Liver (tissue), 9 donors: ENCODE data around the gene CENPT. TPM values are rescaled to one million over a fixed set of nuclear protein-coding genes. Genes with fewer than 3 reads are reported as not detected.
"Not testable (repeated sequence)": the region's sequence is repeated elsewhere in the genome, so short reads cannot be mapped to it uniquely, and the experiment has no call there.

ENCODE experiments used
- DNase-seq: peaks from one replicate; pipeline ENCODE4 v3.0.0-alpha.2; 2017; ENCODE audit warnings: low spot score
- H3K27ac ChIP-seq, 2 donors: one replicate each; pipeline ENCODE4 v1.7.0; 2013; ENCODE audit warnings: inconsistent platforms in 2 of 2, low read length in 2 of 2, control low read depth in 1 of 2, low read depth in 1 of 2, mild to moderate bottlenecking in 1 of 2
- H3K27me3 ChIP-seq, 4 donors: one replicate each; pipeline versions ENCODE4 v1.6.1 to v1.7.0; 2013; ENCODE audit warnings: low read length in 3 of 4, inconsistent platforms in 1 of 4, mild to moderate bottlenecking in 1 of 4, moderate library complexity in 1 of 4; ENCODE audit not compliant: control insufficient read depth in 4 of 4, insufficient read depth in 4 of 4
- H3K36me3 ChIP-seq, 4 donors: one replicate each; pipeline versions ENCODE4 v1.6.1 to v1.7.0; 2013; ENCODE audit warnings: low read length in 3 of 4, mild to moderate bottlenecking in 3 of 4, low read depth in 1 of 4, moderate library complexity in 1 of 4; ENCODE audit not compliant: control insufficient read depth in 4 of 4, insufficient read depth in 3 of 4
- H3K4me1 ChIP-seq, 4 donors: one replicate each; pipeline versions ENCODE4 v1.6.1 to v1.7.0; 2013; ENCODE audit warnings: low read length in 3 of 4, mild to moderate bottlenecking in 3 of 4, moderate library complexity in 1 of 4; ENCODE audit not compliant: control insufficient read depth in 4 of 4, insufficient read depth in 4 of 4
- H3K4me3 ChIP-seq, 3 donors: one replicate each; pipeline versions ENCODE4 v1.6.1 to v1.7.0; 2013; ENCODE audit warnings: low read length in 3 of 3, control low read depth in 1 of 3, low read depth in 1 of 3, mild to moderate bottlenecking in 1 of 3
- H3K9ac ChIP-seq, 2 donors: one replicate each; pipeline ENCODE4 v1.7.0; 2013; ENCODE audit warnings: low read length in 2 of 2, mild to moderate bottlenecking in 2 of 2, moderate library complexity in 2 of 2, control low read depth in 1 of 2, low read depth in 1 of 2
- H3K9me3 ChIP-seq, 4 donors: one replicate each; pipeline versions ENCODE4 v1.6.1 to v1.7.0; 2013; ENCODE audit warnings: low read length in 3 of 4; ENCODE audit not compliant: control insufficient read depth in 4 of 4
- ATF3 ChIP-seq: IDR thresholded peaks from 2 replicates; pipeline ENCODE4 v1.6.1; 2016; ENCODE audit warnings: antibody characterized with exemption
- CTCF ChIP-seq: fragments of 150-350 bp; IDR thresholded peaks from 2 replicates; pipeline ENCODE4 v1.5.1; 2017; ENCODE audit warnings: improper control_type of control experiment, low read depth, low read length; ENCODE audit not compliant: missing input control
- FOXA1 ChIP-seq: IDR thresholded peaks from 2 replicates; pipeline ENCODE4 v1.6.1; 2016; ENCODE audit warnings: antibody characterized with exemption
- GABPA ChIP-seq, 2 donors: IDR thresholded peaks in 1 of 2; conservative IDR thresholded peaks in 1 of 2; 2 replicates each; pipeline ENCODE4 v1.6.1; 2016; ENCODE audit warnings: antibody characterized with exemption in 2 of 2, mild to moderate bottlenecking in 1 of 2, moderate library complexity in 1 of 2
- HNF4A ChIP-seq, 2 donors: conservative IDR thresholded peaks; 2 replicates each; pipeline ENCODE4 v1.6.1; 2016; ENCODE audit warnings: antibody characterized with exemption in 2 of 2, mild to moderate bottlenecking in 2 of 2
- HNF4G ChIP-seq: IDR thresholded peaks from 2 replicates; pipeline ENCODE4 v1.6.1; 2016; ENCODE audit warnings: antibody characterized with exemption
- RAD21 ChIP-seq, 2 donors: IDR thresholded peaks; 2 replicates each; pipeline ENCODE4 v1.6.1; 2016; ENCODE audit warnings: antibody characterized with exemption in 2 of 2, mild to moderate bottlenecking in 2 of 2
- RXRA ChIP-seq, 2 donors: IDR thresholded peaks; 2 replicates each; pipeline ENCODE4 v1.6.1; 2017 to 2018; ENCODE audit warnings: antibody characterized with exemption in 2 of 2, mild to moderate bottlenecking in 1 of 2
- SP1 ChIP-seq: IDR thresholded peaks from 2 replicates; pipeline ENCODE4 v1.6.1; 2018; ENCODE audit warnings: antibody characterized with exemption, mild to moderate bottlenecking
- TAF1 ChIP-seq: conservative IDR thresholded peaks from 2 replicates; pipeline ENCODE4 v1.6.1; 2016; ENCODE audit warnings: antibody characterized with exemption, mild to moderate bottlenecking
- YY1 ChIP-seq: IDR thresholded peaks from 2 replicates; pipeline ENCODE4 v1.6.1; 2016; ENCODE audit warnings: antibody characterized with exemption, mild to moderate bottlenecking
- ZBTB33 ChIP-seq: IDR thresholded peaks from 2 replicates; pipeline ENCODE4 v1.6.1; 2016; ENCODE audit warnings: antibody characterized with exemption
- WGBS: extraction: QIAGEN DNeasy Blood & Tissue Kit; methylation state at CpG from one replicate; pipeline ENCODE4 v1.1.7; 2013; 5-methylcytosine and 5-hydroxymethylcytosine counted together
- polyA plus RNA-seq, 2 donors: library from polyadenylated mRNA; stranded (reverse) in 1 of 2; unstranded in 1 of 2; fragments of 200-250 nt in 1 of 2; fragments of >200 nt in 1 of 2; fragmentation: Nextera tagmentation in 1 of 2; extraction: Ambion mirVana in 1 of 2; gene quantifications; one replicate each; pipeline versions ENCODE4 v1.2.1 to v1.2.3, GENCODE V29; 2013 to 2015
- total RNA-seq, 2 donors: library from RNA; depleted of rRNA; stranded (reverse); fragments of >200 nt; gene quantifications; one replicate each; pipeline ENCODE4 v1.2.3, GENCODE V29; 2014
- TF ChIP-seq, protein P1 (sequence below): IDR thresholded peaks from 2 replicates; pipeline ENCODE4 v1.6.1; 2016; ENCODE audit warnings: antibody characterized with exemption
- TF ChIP-seq, protein P2 (sequence below): IDR thresholded peaks from 2 replicates; pipeline ENCODE4 v1.6.1; 2016; ENCODE audit warnings: antibody characterized with exemption, mild to moderate bottlenecking
- donor health status: healthy.
- donor health status: healthy.
- donor health status: healthy.
- donor health status: healthy.
- donor health status: healthy.

CENPT gene
- total and polyA plus RNA-seq, 4 donors, result 11.4 to 26.9 (median 19.3) TPM

DNA sequence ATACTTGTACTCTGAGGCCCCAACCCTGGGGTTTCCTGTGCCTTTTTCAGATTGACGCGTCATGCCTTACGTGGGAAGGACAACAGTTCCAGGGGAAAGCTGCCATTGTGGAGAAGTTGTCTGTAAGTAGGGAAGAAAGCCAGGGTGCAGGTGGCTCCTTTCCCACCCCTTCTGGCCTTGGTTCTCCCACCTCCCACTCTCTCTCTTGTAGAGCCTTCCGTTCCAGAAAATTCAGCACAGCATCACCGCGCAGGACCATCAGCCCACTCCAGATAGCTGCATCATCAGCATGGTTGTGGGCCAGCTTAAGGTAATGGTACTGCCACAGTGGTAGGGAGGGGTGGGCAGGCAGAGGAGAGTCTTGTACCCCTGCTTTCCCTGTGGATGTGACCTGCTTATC is 20.8 kb upstream of the CENPT start:
- H3K9me3 ChIP-seq, result no peaks in the 10 kb centered on the region
- WGBS, result 97% methylated on average over 6 of the region's 6 CpGs
- DNase-seq, result no peak
- no peak overlapping the region for H3K9ac ChIP-seq
- peaks cover 0 to 8% (median 4%) of the 10 kb centered on the region in 4 donors for H3K4me1 ChIP-seq
- no peak for TF ChIP-seq ZBTB33
- no peak for TF ChIP-seq ATF3
- no peak for TF ChIP-seq HNF4A (conservative IDR thresholded peaks at IDR 0.05)
- TF ChIP-seq, protein P1, sequence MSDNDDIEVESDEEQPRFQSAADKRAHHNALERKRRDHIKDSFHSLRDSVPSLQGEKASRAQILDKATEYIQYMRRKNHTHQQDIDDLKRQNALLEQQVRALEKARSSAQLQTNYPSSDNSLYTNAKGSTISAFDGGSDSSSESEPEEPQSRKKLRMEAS, result no peak
- TF ChIP-seq YY1, result no peak
- TF ChIP-seq FOXA1, result no peak
- H3K4me3 ChIP-seq, result no peak overlapping the region
- H3K36me3 ChIP-seq, result peaks cover 0 to 19% (median 9%) of the 10 kb centered on the region in 4 donors
- H3K27me3 ChIP-seq, result no peaks in the 10 kb centered on the region
- no peak overlapping the region for H3K27ac ChIP-seq

- peaks cover 0 to 19% (median 6%) of the 10 kb centered on the region in 4 donors for H3K36me3 ChIP-seq
- H3K4me1 ChIP-seq, result no peaks in the 10 kb centered on the region
- no peak overlapping the region for H3K27ac ChIP-seq
- no peaks in the 10 kb centered on the region for H3K27me3 ChIP-seq
- DNase-seq, result no peak
- H3K9me3 ChIP-seq, result no peaks in the 10 kb centered on the region
- TF ChIP-seq TAF1 (no peak), SP1 (no peak), CTCF (peak; percentile 49), RAD21 (IDR thresholded peaks at IDR 0.05) (peak; percentile 77 to 80)
- TF ChIP-seq, protein P1, result peak; percentile 46
- H3K4me3 ChIP-seq, result no peak overlapping the region
- 95% methylated on average over 2 of the region's 2 CpGs for WGBS
- H3K9ac ChIP-seq, result no peak overlapping the region
Observed at GRCh38 chr16:67865318-67865717, 17.8 kb upstream of the CENPT start.

DNA sequence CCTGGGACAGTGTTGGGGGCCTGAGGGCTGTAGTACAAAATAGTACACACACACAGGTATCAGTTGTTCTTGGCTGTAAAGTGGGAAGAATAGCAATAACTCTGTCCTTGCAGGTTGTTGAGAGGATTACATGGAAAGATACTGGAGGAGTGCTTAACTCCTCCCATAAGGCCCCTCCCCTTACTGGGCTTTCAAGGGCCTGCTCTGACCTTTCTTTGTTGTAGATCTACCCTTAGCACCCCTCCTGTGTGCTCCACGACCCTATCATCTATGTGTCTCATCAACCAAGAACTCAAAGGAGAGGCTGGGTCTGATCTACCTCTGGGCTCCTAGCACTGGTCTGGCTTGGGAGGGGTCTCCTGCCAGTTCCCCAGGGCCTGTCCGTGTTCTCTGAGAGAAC is 17.1 kb upstream of the CENPT start:
- no peak for DNase-seq
- H3K36me3 ChIP-seq, result peaks cover 0 to 19% (median 4%) of the 10 kb centered on the region in 4 donors
- no peak overlapping the region for H3K27ac ChIP-seq
- no peaks in the 10 kb centered on the region for H3K27me3 ChIP-seq
- H3K9ac ChIP-seq, result no peak overlapping the region
- no peak overlapping the region for H3K4me3 ChIP-seq
- WGBS, result 93% methylated on average over 2 of the region's 2 CpGs
- TF ChIP-seq RXRA (IDR thresholded peaks at IDR 0.05), result no peak
- no peak for TF ChIP-seq HNF4G
- TF ChIP-seq, protein P2, sequence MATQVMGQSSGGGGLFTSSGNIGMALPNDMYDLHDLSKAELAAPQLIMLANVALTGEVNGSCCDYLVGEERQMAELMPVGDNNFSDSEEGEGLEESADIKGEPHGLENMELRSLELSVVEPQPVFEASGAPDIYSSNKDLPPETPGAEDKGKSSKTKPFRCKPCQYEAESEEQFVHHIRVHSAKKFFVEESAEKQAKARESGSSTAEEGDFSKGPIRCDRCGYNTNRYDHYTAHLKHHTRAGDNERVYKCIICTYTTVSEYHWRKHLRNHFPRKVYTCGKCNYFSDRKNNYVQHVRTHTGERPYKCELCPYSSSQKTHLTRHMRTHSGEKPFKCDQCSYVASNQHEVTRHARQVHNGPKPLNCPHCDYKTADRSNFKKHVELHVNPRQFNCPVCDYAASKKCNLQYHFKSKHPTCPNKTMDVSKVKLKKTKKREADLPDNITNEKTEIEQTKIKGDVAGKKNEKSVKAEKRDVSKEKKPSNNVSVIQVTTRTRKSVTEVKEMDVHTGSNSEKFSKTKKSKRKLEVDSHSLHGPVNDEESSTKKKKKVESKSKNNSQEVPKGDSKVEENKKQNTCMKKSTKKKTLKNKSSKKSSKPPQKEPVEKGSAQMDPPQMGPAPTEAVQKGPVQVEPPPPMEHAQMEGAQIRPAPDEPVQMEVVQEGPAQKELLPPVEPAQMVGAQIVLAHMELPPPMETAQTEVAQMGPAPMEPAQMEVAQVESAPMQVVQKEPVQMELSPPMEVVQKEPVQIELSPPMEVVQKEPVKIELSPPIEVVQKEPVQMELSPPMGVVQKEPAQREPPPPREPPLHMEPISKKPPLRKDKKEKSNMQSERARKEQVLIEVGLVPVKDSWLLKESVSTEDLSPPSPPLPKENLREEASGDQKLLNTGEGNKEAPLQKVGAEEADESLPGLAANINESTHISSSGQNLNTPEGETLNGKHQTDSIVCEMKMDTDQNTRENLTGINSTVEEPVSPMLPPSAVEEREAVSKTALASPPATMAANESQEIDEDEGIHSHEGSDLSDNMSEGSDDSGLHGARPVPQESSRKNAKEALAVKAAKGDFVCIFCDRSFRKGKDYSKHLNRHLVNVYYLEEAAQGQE, result no peak
- no peak for TF ChIP-seq GABPA (IDR thresholded peaks at IDR 0.05 in 1 of 2, conservative IDR thresholded peaks at IDR 0.05 in 1 of 2)
- no peaks in the 10 kb centered on the region for H3K9me3 ChIP-seq
- H3K4me1 ChIP-seq, result no peaks in the 10 kb centered on the region

GRCh38 chr16:67864044-67864443 is 16.6 kb upstream of the CENPT start:
- WGBS, result 95% methylated on average over 6 of the region's 6 CpGs
- peaks cover 0 to 19% (median 4%) of the 10 kb centered on the region in 4 donors for H3K36me3 ChIP-seq
- H3K27ac ChIP-seq, H3K4me1 ChIP-seq, H3K4me3 ChIP-seq, H3K9me3 ChIP-seq, H3K9ac ChIP-seq, H3K27me3 ChIP-seq, DNase-seq: not testable (repeated sequence)
